ENCODE results near the gene SLC25A43. TPM values are rescaled to one million over a fixed set of nuclear protein-coding genes. Genes with fewer than 3 reads are reported as not detected.
"Not testable (repeated sequence)": the region's sequence is repeated elsewhere in the genome, so short reads cannot be mapped to it uniquely, and the experiment has no call there.

The SLC25A43 gene
- total RNA-seq (10 to 100 TPM in 1 of 2 donors, 1 to 10 TPM in 1; 3.6 to 18.7 TPM), polyA plus RNA-seq (10 to 100 TPM; 10.7 to 16.5 TPM)
- long read RNA-seq, donor 1, partial matches to known transcripts: 0 of 2 reads
- long read RNA-seq, donor 1, other reads (novel, unspliced or antisense): 0 of 2 reads
- long read RNA-seq, donor 2, partial matches to known transcripts: 0 of 1 reads
- long read RNA-seq, donor 2, other reads (novel, unspliced or antisense): 0 of 1 reads
- long read RNA-seq, donor 3, partial matches to known transcripts: 0 of 3 reads
- long read RNA-seq, donor 3, other reads (novel, unspliced or antisense): 0 of 3 reads
- long read RNA-seq, donor 4, partial matches to known transcripts: 0 of 1 reads
- long read RNA-seq, donor 4, other reads (novel, unspliced or antisense): 0 of 1 reads
- long read RNA-seq, donor 5, partial matches to known transcripts: 0 of 3 reads
- long read RNA-seq, donor 5, other reads (novel, unspliced or antisense): 0 of 3 reads

DNA sequence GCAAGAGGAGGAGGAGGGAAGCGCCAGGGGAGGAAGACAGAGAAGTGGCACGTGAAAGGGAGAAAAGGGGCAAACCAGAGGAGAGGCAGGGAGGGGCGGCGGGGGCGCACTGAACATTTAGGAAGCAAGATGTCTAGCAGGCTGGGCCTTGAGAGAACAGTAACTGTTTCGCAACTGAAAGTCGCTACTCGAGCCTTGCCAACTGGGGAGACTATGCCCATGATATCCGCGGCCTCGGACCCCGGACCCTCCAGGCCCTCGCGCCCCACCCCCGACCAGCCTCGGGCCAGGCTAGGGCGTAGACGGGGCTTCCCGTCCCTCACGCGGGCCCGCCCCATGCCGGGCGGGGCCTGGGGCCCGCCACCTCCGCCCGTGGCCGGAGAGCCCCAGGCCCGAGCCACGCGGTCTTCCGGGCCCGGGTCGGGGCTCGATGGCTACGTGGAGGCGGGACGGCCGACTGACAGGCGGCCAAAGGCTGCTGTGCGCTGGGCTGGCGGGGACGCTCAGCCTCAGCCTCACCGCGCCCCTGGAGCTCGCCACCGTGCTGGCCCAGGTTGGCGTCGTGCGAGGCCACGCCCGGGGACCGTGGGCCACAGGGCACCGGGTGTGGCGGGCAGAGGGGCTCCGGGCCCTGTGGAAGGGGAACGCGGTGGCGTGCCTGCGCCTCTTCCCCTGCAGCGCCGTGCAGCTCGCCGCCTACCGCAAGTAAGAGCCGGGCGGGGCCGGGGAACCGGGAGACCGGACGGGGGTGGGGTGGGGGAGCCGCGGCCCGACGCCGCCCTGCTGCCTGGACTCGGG, at the start of gene SLC25A43:
Gene SLC25A43, plus strand, starts transcription at position 363 of the 798 bp plus-strand sequence. Its CDS starts 68 bp downstream, at position 431.
- Histone ChIP-seq H3K9me3 (ENCODE audit: control insufficient read depth in 4 of 4, insufficient read depth in 3 of 4, low read length in 3 of 4) (no peaks in the 10 kb centered on the region), H3K9ac (ENCODE audit: insufficient read depth in 1 of 2, low read length in 2 of 2) (peak within 1 kb of the TSS in 1 of 2 donors; percentile 67), H3K4me3 (peak within 1 kb of the TSS; percentile 77), H3K27me3 (ENCODE audit: control insufficient read depth in 3 of 3, insufficient read depth in 3 of 3, low read length in 2 of 3) (no peaks in the 10 kb centered on the region), H3K27ac (ENCODE audit: low read depth in 1 of 2, low read length in 1 of 2) (peak within 1 kb of the TSS; percentile 63 to 94), H3K36me3 (ENCODE audit: control insufficient read depth in 4 of 4, insufficient read depth in 4 of 4, low read length in 4 of 4) (no peaks in the 10 kb centered on the region), H3K4me1 (ENCODE audit: control insufficient read depth in 5 of 5, insufficient read depth in 5 of 5, low read length in 5 of 5) (peaks cover 0 to 1% (median 0%) of the 10 kb centered on the region in 5 donors)
- 0 to 26% methylated on average over 8 to 77 of the region's 77 CpGs for WGBS, 2 donors
- TF ChIP-seq, protein P1, sequence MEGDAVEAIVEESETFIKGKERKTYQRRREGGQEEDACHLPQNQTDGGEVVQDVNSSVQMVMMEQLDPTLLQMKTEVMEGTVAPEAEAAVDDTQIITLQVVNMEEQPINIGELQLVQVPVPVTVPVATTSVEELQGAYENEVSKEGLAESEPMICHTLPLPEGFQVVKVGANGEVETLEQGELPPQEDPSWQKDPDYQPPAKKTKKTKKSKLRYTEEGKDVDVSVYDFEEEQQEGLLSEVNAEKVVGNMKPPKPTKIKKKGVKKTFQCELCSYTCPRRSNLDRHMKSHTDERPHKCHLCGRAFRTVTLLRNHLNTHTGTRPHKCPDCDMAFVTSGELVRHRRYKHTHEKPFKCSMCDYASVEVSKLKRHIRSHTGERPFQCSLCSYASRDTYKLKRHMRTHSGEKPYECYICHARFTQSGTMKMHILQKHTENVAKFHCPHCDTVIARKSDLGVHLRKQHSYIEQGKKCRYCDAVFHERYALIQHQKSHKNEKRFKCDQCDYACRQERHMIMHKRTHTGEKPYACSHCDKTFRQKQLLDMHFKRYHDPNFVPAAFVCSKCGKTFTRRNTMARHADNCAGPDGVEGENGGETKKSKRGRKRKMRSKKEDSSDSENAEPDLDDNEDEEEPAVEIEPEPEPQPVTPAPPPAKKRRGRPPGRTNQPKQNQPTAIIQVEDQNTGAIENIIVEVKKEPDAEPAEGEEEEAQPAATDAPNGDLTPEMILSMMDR (IDR thresholded peaks at IDR 0.05; ENCODE audit: control extremely low read depth, extremely low read depth): no peak
- ATAC-seq (ENCODE audit: insufficient read depth, low FRiP score) (peak; percentile 89), DNase-seq (peak; percentile 38 to 56 (median 40))

DNA sequence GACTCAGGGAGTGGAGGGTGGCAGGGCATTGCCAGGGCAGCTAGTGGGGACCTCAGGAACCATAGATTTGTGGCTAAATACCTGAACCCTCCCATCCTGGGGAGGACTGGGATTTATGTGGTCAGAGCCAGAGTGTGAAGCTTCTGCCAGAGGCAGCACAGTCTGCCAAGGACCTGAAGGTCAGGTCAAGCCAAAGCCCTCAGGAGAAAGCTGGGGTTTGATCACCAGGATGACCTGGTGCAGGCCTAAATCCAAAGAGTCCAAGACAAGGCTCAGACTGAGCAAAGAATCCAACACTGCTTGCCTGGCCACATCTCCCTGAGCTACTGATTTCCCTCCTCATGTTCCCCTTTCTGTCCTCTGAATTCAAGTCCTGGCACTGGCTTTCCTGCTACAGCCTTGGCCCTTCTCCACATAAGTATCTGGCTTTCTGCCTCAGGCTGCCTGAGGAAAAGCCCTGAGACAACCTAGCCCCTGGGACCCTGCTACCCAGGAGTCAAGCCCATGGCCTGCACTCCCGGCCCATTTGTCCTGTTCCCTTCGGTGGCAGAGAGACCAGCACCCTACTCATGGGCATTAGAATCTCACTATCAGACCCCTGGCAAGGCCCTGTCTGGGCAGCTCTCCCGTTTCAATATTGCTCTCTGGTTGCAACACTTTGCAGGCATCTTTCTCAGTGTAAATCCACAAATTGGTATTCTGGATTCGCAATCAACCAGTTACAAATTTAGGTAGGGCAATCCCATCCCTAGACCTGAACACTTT, 39.3 kb upstream of the SLC25A43 start:
- Histone ChIP-seq H3K27me3 (ENCODE audit: control insufficient read depth in 3 of 3, insufficient read depth in 3 of 3, low read length in 2 of 3) (peaks cover 0 to 3% (median 0%) of the 10 kb centered on the region in 3 donors), H3K27ac (ENCODE audit: low read depth in 1 of 2, low read length in 1 of 2) (no peak overlapping the region), H3K9me3 (ENCODE audit: control insufficient read depth in 4 of 4, insufficient read depth in 3 of 4, low read length in 3 of 4) (peaks cover 0 to 2% (median 0%) of the 10 kb centered on the region in 4 donors), H3K9ac (ENCODE audit: insufficient read depth in 1 of 2, low read length in 2 of 2) (no peak overlapping the region), H3K36me3 (ENCODE audit: control insufficient read depth in 4 of 4, insufficient read depth in 4 of 4, low read length in 4 of 4) (no peaks in the 10 kb centered on the region), H3K4me3 (no peak overlapping the region), H3K4me1 (ENCODE audit: control insufficient read depth in 5 of 5, insufficient read depth in 5 of 5, low read length in 5 of 5) (peaks cover 0 to 2% (median 0%) of the 10 kb centered on the region in 5 donors)
- ATAC-seq (ENCODE audit: insufficient read depth, low FRiP score) (no peak), DNase-seq (no peak)
- 73 to 78% methylated on average over 4 of the region's 4 CpGs for WGBS, 2 donors
- TF ChIP-seq, protein P1 (IDR thresholded peaks at IDR 0.05; ENCODE audit: control extremely low read depth, extremely low read depth): no peak

DNA sequence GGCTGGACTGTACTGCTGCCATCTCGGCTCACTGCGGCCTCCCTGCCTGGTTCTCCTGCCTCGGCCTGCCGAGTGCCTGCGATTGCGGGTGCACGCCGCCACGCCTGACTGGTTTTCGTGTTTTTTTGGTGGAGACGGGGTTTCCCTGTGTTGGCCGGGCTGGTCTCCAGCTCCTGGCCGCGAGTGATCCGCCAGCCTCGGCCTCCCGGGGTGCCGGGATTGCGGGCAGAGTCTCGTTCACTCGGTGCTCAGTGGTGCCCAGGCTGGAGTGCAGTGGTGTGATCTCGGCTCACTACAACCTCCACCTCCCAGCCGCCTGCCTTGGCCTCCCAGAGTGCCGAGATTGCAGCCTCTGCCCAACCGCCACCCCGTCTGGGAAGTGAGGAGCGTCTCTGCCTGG, 37.7 kb upstream of the SLC25A43 start:
- 95% methylated on average over 27 of the region's 27 CpGs; no CpG with 5 or more reads in 1 of the 2 donors for WGBS, 2 donors
- not testable (repeated sequence) for H3K4me3 ChIP-seq; H3K36me3 ChIP-seq (ENCODE audit: control insufficient read depth in 4 of 4, insufficient read depth in 4 of 4, low read length in 4 of 4); DNase-seq; H3K9me3 ChIP-seq (ENCODE audit: control insufficient read depth in 4 of 4, insufficient read depth in 3 of 4, low read length in 3 of 4); ATAC-seq (ENCODE audit: insufficient read depth, low FRiP score); H3K27me3 ChIP-seq (ENCODE audit: control insufficient read depth in 3 of 3, insufficient read depth in 3 of 3, low read length in 2 of 3); H3K9ac ChIP-seq (ENCODE audit: insufficient read depth in 1 of 2, low read length in 2 of 2); H3K27ac ChIP-seq (ENCODE audit: low read depth in 1 of 2, low read length in 1 of 2); H3K4me1 ChIP-seq (ENCODE audit: control insufficient read depth in 5 of 5, insufficient read depth in 5 of 5, low read length in 5 of 5)

DNA sequence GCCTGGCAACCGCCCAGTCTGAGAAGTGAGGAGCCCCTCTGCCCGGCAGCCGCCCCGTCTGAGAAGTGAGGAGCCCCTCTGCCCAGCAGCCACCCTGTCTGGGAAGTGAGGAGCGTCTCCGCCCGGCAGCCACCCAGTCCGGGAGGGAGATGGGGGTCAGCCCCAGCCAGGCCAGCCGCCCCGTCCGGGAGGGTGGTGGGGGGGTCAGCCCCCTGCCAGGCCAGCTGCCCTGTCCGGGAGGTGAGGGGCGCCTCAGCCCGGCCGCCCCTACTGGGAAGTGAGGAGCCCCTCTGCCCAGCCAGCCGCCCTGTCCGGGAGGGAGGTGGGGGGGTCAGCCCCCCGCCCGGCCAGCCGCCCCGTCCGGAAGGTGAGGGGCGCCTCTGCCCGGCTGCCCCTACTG, 37.1 kb upstream of the SLC25A43 start:
- ATAC-seq (ENCODE audit: insufficient read depth, low FRiP score); DNase-seq: not testable (repeated sequence)
- 97 to 100% methylated on average over 5 to 24 of the region's 24 CpGs for WGBS, 2 donors

More for the DNA sequence above, 37.1 kb upstream of the SLC25A43 start:
- H3K36me3 ChIP-seq (ENCODE audit: control insufficient read depth in 4 of 4, insufficient read depth in 4 of 4, low read length in 4 of 4); H3K27me3 ChIP-seq (ENCODE audit: control insufficient read depth in 3 of 3, insufficient read depth in 3 of 3, low read length in 2 of 3); H3K9me3 ChIP-seq (ENCODE audit: control insufficient read depth in 4 of 4, insufficient read depth in 3 of 4, low read length in 3 of 4); H3K27ac ChIP-seq (ENCODE audit: low read depth in 1 of 2, low read length in 1 of 2); H3K4me3 ChIP-seq; H3K4me1 ChIP-seq (ENCODE audit: control insufficient read depth in 5 of 5, insufficient read depth in 5 of 5, low read length in 5 of 5); H3K9ac ChIP-seq (ENCODE audit: insufficient read depth in 1 of 2, low read length in 2 of 2): not testable (repeated sequence)

Measured in lung (tissue), 16 donors.